Measurements from ENCODE around the gene TLR6.
"Not testable (repeated sequence)": the region's sequence is repeated elsewhere in the genome, so short reads cannot be mapped to it uniquely, and the experiment has no call there.

Gene TLR6

DNA sequence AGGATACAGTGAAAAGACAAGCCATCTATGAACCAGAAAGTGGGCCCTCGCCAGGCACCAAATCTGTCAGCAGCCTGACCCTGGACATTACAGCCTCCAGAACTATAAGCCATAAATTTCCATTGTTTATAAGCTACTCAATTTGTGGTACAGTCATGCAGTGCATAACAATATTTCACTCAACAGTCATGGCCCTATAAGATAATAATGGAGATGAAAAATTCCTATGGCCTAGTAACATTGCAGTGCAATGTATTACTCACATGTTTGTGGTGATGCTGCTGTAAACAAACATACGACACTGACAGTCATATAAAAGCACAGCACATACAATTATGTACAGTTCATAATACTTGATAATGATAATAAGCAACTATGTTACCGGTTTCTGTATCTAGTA lies 34.9 kb downstream of the TLR6 start:
- no peak for DNase-seq

DNA sequence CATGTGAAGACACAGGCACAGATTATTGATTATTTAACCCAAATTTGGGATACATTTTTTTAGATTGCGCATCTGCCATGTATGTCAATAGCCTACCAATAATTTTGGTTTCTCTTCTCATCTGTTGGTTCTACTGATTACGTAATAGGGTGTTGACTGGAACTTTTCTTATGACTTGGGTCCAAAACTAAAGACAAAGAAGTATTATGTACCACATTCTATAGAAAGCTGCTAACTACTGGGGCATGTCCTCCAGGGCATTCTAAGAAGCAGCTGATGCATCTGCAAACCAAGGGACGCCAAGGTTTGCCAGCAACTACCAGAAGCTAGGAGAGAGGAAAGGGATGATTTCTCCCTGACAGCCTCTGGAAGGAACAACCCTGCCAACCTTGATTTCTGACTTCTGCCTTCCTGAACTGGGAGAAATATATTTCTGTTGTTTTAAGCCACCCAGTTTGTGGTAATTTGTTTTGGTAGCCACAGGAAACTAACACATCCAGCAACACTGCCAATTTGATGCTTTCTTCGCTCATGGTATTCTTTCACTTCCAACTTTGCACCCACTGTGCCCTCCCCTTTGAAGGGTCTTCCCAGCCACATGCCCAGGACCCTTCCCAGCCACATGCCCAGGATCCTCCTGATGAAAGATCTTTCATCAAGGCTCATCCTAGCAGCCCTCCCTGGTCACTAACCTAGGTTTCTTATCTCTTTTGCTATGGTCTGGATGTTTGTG lies 36.1 kb downstream of the TLR6 start:
- DNase-seq: no peak

DNA sequence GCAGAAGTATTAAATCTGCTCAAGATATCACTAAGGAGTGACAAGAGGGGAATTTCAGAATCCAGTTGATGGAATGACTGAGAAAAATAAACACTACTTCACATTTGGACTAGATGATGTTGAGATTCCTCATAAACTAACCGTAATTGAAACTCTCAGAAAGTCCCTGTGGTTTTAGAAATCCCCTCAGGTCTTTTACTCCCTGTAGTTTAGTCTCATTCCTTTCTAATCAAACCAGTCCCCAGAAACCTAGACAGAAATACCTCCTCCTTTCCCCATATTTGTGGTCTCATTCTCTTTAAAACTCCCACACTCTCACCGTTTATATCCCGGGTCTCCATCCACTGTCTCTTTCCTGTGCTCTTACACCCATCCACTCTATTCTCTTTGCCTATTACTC lies 37.0 kb downstream of the TLR6 start:
- no peak for DNase-seq

DNA sequence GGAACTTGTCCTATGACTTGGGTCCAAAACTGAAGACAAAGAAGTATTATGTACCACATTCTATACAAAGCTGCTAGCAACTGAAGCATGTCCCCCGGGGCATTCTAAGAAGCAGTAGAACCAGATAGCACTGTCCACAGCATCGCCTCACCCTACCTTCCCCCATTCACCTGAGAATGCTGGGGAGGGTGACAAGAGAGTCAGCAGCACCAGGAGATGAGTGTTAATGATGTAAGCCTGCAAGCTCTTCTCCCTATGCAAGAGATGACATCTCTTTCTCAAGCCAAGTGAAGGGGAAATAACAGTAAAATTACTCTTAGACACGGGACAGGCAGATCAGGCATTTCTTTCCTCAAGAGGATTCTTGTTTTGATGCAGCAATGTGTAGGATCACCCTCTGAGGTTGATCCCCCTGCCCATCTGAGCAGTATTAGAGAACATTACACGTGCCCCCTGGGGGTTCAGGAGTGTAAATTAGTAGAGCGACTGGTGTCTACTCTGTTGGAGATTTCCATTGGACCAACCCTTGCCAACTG lies 38.1 kb downstream of the TLR6 start:
- no peak for DNase-seq

DNA sequence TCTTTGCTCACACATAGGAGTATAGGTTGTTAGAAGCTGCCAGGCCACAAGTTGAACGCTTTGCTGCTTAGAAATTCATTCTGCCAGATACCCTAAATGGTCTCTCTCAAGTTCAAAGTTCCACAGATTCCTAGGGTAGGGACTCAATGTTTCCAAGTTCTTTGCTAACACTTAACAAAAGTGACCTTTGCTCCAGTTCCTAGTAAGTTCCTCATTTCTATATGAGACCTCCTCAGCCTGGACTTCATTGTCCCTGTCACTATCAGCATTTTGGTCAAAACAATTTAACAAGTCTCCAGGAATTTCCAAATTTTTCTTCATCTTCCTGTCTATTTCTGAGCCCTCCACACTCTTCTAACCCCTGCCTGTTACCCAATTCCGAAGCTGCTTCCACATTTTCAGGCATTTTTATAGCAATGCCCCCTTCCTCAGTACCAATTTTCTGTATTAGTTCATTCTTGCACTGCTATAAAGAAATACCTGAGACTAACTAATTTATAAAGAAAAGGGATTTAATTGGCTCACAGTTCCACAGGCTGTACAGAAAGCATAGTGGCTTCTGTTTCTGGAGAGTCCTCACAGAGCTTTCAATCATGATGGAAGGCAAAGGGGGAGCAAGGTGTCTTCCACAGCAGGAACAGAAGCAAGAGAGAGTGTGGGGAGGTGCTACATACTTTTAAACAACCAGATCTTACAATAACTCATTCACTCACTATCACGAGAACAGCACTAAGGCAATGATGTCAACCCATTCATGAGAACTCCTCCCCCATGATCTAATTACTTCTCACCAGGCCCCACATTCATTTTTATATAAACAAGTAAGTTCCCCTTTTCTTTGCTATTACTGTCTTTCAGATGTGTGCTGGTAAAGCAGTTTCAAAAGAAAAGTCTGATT lies 40.5 kb downstream of the TLR6 start:
- peak; percentile 3 for DNase-seq

DNA sequence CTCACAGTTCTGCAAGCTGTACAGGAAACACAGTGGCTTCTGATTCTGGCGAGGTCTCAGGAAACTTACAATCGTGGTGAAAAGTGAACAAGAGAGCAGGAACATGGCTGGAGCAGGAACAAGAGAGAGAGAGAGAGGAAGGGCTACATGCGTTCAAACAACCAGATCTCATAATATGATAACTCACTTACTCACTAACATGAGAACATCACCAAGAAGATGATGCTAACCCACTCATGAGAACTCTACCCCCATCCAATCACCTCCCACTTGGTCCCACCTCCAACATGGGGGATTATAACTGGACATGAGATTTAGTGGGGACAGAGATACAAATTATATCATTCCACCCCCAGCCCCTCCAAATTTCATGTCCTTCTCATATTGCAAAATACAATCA lies 42.2 kb downstream of the TLR6 start:
- DNase-seq: no peak

DNA sequence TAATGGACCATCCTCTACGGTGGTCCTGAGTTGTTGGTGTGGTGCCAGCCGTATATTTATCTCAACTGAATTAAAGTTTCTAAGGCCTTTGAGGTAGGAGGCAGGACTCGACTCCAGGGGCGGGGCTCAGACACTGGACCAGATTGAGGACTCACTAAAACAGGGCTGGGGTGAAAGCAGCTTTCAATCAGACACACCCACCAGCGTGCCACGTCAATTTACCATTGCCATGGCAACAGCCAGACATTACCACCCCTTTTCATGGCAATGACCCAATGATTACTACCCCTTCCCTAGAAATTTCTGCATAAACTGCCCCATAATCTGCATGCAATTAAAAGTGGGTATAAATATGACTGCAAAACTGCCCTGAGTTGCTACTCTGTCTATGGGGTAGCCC lies 45.3 kb downstream of the TLR6 start:
- no peak for DNase-seq

DNA sequence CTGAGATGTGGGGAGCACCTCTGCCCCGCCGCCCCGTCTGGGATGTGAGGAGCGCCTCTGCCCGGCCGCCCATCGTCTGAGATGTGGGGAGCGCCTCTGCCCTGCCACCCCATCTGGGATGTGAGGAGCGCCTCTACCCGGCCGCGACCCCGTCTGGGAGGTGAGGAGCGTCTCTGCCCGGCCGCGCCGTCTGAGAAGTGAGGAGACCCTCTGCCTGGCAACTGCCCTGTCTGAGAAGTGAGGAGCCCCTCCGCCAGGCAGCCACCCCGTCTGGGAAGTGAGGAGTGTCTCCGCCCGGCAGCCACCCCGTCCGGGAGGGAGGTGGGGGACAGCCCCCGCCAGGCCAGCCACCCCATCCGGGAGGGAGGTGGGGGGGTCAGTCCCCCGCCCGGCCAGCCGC lies 49.2 kb downstream of the TLR6 start:
- DNase-seq: not testable (repeated sequence)

DNA sequence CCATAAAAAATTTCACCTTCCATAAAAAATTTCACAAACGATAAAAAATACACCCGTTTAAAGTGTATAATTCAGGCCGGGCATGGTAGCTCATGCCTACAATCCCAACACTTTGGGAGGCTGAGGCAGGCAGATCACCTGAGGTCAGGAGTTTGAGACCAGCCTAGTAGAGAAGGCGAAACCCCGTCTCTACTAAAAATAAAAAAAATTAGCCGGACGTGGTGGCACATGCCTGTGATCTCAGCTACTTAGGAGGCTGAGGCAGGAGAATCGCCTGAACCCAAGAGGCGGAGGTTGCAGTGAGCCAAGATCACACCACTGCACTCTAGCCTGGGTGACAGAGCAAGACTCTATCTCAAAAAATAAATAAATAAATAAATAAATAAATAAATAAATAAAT lies 50.4 kb downstream of the TLR6 start:
- DNase-seq: not testable (repeated sequence)

DNA sequence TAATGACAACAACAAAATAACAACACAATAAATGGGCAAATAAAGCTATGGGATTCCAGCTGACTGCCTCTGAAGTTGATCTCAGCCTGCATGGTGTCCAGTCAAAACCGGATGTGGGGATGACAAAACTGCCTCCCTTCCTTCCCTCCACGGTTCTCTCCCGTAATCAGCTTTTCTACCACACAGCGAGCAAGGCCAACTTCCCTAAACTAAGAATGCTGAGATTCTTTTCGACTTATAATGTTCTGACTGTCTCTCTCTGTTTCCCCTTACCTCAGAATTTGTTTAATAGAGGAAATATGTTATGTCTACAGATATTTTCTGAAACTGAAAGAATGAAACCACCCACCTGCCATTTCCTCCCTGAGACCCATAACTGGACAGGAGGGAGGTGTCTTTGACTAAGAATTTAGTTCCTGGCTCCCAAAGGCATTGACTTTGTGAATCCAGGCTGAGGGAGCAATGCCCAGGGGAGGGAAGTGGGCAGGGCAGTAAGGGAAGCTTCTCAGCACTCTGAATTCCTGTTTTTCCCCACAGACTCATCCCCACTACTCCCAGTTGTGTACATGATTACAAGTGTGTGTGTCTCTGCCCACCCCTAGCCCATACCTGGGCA lies 51.0 kb downstream of the TLR6 start:
- peak; percentile 1 for DNase-seq

DNA sequence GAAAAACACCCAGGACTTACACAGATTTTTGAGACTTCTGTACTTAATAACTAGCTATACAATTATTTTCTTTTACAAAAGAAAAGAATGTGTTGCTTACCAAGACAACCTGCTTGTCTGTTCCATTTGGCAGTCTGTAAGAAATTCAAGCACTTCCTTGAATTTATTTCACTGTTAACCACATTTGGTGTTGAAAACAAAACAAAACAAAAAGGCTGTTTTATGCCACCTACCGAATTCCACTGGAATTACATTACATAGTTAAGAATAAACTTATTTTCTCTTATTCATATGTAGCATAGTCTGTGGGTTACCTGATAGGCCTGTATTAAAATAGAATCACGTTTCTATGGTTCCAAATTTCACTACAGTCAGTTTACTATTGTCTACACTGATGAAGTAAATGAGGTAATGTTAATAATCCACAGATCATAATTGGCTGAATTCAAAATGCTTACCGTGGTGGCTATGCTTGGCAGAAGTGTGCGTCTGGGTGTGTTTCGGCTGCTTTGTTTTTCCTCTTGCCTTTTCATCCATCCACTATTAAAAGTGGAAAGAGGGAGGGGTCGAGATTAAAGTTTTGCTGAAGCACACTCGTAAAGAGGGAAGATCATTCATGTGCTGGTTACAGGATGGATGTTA lies 51.8 kb downstream of the TLR6 start, which contains the start of gene TLR1:
TSS of gene TLR1 (minus strand) at position 138 of the 642 bp plus-strand sequence. CDS start 5,960 bp downstream, outside the sequence.
- DNase-seq: peak; percentile 7

DNA sequence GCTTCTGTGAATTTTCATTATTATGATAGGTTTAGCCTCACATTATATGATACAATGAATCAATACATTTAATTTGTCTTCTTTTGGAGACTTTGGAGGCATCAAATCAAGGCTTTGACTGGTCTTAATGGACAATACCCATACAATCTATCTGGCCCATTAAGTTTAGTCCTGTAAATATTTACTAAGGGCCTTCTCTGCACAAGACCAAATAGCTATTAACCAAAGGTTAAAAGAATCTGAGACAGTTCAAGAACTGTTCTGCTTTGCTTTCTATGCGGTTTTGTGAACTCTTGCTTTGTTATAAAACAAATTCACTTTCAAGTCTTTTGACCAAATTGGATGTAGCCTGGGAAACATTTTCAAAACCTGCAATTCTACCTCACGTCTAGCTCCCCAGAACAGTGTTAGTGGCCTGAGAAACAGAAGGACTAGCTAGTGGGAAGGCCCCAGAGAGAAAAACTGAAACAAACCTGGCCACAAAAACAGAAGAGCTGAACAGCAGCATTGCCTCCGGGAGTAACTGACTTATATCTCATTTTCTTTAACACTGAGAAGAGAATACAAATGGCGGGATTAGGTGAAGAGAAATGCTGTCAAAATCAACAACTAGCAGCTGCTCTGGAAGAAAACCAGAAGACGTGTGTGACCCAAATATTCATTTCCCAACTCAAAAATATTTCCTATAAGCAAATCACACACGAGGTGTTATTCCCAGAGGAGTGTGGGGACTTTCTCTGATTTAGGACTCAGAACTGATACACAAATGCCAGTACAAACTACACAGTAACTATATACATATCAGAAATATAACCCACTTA lies 52.6 kb downstream of the TLR6 start:
- DNase-seq: no peak

DNA sequence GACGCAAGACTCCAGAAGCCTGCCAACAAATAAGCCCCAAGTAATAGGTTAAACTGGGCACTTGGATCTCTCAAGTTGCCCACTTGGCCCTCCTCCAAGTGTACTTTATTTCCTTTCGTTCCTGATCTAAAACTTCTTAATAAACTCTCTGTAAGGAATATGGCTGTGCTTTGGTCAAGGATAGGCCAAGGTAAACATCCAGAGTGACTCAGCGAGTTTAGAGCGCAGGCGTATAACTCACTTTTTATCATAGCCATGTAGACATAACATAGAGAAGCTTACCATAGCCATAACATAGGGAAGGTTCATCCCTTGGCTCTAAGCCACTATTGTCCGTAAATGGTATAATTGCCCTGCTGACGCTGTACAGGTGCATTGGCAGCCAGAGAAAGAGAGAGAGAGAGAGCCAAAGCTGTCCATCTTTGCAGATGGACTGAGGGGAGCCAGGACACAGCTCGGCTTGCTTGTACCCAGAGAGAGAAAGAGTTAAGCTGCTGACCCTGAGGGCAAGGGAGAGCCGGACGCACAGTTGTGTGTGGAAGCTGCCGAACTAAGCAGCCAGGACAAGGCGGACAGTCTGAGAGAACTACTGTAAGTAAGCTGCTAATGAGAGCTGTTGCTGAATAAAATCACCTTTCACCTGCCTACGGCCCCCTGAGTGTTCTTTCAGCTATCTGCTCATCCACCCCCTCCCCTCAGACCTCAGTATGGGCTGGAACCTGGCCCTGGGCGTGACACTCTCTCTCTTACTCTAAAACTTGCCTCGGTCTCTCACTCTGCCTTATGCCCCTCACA lies 53.9 kb downstream of the TLR6 start:
- DNase-seq: no peak

DNA sequence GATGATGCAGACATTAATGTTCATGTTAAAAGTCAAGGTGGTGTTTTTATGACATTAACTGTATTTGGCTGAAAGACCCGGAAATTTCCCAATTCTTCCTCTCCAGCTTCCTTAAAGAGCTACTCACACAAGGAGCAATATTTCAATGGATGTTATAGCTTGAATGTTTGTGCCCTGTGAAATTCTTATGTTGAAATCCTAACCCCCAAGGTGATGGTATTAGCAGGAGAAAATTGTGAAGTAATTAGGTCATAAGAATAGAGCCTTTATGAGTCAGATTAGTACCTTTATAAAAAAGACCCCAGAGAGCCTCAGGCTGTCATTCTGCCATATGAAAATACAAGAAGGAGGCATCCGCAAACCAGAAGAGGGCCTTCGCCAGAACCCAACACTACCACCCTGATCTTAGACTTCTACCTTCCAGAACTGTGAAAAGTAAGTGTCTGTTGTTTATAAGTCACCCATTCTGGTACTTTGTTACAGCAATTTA lies 55.6 kb downstream of the TLR6 start:
- no peak for DNase-seq

DNA sequence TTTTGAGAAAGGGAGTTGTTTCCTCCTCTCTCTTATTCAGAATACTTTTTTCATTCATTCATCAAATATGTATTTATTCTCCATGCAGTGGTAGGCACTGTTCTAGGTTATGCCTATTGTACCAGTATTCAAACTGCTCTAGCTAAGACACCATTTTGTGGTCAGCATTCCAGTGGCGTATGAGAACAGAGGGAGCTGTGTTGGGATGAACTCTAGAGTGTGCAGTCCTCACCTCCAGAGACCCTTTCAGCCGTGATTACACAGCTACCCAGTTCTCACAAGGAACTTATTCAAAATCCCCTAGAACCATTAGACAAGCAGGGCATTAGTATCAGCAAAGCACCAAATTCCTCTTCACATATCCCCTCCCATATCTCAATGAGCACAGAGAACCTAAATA lies 56.3 kb downstream of the TLR6 start:
- DNase-seq: no peak

DNA sequence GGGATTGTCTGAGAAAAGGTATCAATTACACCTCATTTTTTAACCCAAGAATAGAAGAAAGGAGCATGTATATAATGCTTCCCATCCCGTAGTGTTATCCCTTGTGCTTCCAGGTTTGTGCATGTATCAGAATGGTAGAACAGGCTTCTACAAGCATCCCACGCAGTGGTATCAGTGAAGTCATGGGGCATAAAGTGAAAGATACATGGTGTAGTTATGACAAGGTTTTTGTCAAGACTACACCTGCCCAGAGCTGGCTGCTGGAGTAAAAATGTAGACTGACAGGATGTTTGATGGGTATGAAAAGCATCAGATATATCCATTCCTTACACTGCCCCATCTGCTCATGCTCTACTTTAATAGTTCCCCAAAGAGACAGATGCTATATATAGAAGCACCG lies 61.5 kb downstream of the TLR6 start:
- no peak for DNase-seq

DNA sequence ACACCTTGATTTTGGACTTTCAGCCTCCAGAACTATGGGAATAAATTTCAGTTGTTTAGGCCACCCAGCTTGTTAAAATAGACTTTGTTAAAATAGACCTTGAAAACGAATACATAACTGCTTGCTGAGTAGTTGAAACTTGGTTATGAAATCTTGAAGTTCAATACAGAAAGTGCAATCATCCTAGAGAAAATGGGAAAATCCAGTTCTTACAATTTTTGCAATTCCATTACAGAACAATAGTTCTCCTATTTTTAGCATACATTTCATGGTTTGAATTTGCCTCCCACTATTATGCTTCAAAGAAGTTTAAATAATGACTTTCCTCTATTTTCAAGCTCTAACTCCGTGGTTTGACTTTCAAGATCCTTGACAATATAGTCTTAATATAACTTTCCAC lies 62.6 kb downstream of the TLR6 start:
- no peak for DNase-seq

DNA sequence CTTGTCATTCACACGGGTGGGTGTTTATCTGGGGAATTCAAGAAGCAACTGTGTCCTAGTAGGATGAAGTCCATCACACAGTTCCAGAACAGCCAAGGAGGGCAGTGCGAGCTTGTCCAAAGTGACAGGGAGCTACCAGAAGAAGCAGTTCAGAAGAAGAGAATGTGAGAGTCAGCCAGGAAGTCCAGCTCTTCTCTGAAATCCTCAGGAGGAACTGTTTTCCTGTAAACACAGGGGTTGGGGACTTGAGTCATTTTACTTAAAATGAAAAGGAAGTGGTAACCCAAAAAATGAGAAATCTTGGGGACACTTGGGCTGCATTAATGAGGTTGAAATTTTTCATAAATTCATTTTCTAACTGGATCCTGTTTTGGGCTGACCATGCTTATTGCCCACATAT lies 65.6 kb downstream of the TLR6 start:
- DNase-seq: no peak

DNA sequence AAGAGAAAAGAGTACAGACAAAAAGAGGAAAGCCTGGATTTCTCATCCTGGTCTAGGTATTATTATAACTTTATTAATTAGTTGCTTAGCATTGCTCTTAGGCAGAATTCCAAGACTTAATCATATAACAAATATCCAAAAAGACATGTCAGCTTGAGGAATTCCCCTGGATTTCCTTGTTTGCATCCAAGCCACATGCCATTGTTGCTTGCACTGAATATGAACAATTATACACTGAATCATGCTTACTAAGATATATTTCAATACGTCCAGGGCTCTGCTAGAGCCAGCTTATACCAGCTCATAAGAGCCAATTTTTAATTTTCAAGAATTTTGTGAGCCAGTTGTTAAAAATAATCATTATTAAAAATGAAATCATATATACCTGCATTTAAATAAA lies 68.3 kb downstream of the TLR6 start:
- no peak for DNase-seq

DNA sequence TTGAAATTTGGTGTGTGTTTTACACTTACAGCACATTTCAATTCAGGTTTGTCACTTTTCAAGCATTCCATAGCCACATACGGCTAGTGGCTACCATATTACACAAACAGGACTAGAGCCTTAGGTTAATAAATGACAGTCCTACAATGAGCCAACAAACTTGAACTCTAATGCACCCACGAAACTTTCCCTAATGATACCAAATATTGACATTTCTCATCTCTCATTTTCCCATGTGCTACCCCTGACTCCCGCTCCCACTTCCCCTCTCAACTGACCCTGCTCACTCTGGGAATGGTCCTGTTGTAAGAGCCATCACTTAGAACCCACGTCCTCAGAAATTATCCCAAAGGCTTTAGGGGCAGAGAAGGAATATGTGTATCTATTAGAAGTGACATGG lies 68.9 kb downstream of the TLR6 start:
- DNase-seq: no peak

DNA sequence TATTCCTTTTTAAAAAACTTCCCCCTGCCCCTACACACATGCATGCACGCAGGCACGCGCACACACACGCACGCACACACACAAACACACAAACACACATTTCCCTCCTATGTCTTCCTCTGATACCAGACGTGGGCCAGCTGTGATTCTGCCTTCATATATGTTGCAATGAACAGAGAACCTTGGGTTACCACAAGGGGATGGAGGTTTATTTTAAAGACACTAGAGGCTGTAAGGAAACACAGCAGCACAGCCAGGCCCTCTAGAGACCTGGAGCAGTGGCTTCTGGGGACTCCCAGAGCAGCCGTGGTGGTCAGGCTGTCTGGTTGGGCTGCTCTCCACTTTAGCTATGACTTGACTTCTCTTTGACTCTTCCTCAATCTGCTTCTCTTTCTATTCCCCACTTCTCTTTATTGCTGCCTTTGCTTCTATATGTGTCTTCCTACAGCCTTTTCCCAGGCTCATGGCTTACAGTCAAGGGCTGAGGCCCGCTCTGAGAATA lies 70.7 kb downstream of the TLR6 start:
- peak; percentile 63 for DNase-seq
